Measurements from ENCODE around the gene PHYKPL. TPM values are rescaled to one million over a fixed set of nuclear protein-coding genes. Genes with fewer than 3 reads are reported as not detected.
A peak's percentile ranks its signal among the peaks of the same experiment; 100 is the strongest.

The PHYKPL gene
- total and polyA plus RNA-seq, 9 donors, result 31.8 to 93.3 (median 61.6) TPM

- Histone ChIP-seq H3K36me3 (no peaks in the 10 kb centered on the region), H3K4me1 (ENCODE audit: insufficient read depth) (peaks cover 10% of the 10 kb centered on the region), H3K27ac (peak overlapping the region; percentile 85 to 92), H3K27me3 (no peaks in the 10 kb centered on the region), H3K4me3 (peak overlapping the region; percentile 61), H3K9me3 (no peaks in the 10 kb centered on the region)
- DNase-seq, result peak; percentile 73 to 84 (median 75)
- intact Hi-C loops (cut with DNase I), result no loop called here
- TF ChIP-seq CTCF (IDR thresholded peaks at IDR 0.05), result no peak
- TF ChIP-seq EP300 (IDR thresholded peaks at IDR 0.05), result no peak
- TF ChIP-seq POLR2A (IDR thresholded peaks at IDR 0.05), result no peak
- 1% methylated on average over 79 to 90 of the region's 90 CpGs for WGBS, 3 donors
Observed at GRCh38 chr5:178204935-178205748, 27.5 kb downstream of the PHYKPL start.

GRCh38 chr5:178204182-178204934 is 28.2 kb downstream of the PHYKPL start, which contains the start of gene HNRNPAB:
Gene HNRNPAB, plus strand, starts transcription at chr5:178204533. Its CDS starts 305 bp downstream, at chr5:178204838.
- TF ChIP-seq EP300 (IDR thresholded peaks at IDR 0.05), result no peak
- TF ChIP-seq POLR2A (IDR thresholded peaks at IDR 0.05), result peak; percentile 98
- WGBS, 3 donors, result 0% methylated on average over 60 to 96 of the region's 96 CpGs
- intact Hi-C loops (cut with DNase I), result no loop called here
- DNase-seq, result peak; percentile 93 to 98 (median 96)
- H3K9me3 ChIP-seq, result no peaks in the 10 kb centered on the region
- H3K27ac ChIP-seq, result peak within 1 kb of the TSS; percentile 85 to 92
- peaks cover 10% of the 10 kb centered on the region for H3K4me1 ChIP-seq (ENCODE audit: insufficient read depth)
- H3K36me3 ChIP-seq, result no peaks in the 10 kb centered on the region
- peak within 1 kb of the TSS; percentile 61 for H3K4me3 ChIP-seq
- H3K27me3 ChIP-seq, result no peaks in the 10 kb centered on the region

- H3K27ac ChIP-seq, result no peak overlapping the region
- DNase-seq, result no peak
Observed at GRCh38 chr5:178203670-178204181, 28.9 kb downstream of the PHYKPL start.

GRCh38 chr5:178202541-178202940 is 30.1 kb downstream of the PHYKPL start:
- no peaks in the 10 kb centered on the region for H3K27me3 ChIP-seq
- H3K4me1 ChIP-seq (ENCODE audit: insufficient read depth), result peaks cover 8% of the 10 kb centered on the region
- no peak for DNase-seq
- H3K27ac ChIP-seq, result no peak overlapping the region
- WGBS, 3 donors, result 92 to 95% (median 94%) methylated on average over 10 of the region's 10 CpGs
- no peaks in the 10 kb centered on the region for H3K9me3 ChIP-seq
- TF ChIP-seq POLR2A (IDR thresholded peaks at IDR 0.05) (no peak), CTCF (IDR thresholded peaks at IDR 0.05) (no peak), EP300 (IDR thresholded peaks at IDR 0.05) (no peak)
- no peak overlapping the region for H3K4me3 ChIP-seq
- no peaks in the 10 kb centered on the region for H3K36me3 ChIP-seq
- intact Hi-C loops (cut with DNase I), result no loop called here

More at GRCh38 chr5:178203670-178204181, 28.9 kb downstream of the PHYKPL start:
- WGBS, 3 donors, result 16 to 32% (median 23%) methylated on average over 30 of the region's 30 CpGs
- Histone ChIP-seq H3K36me3 (no peaks in the 10 kb centered on the region), H3K4me1 (ENCODE audit: insufficient read depth) (peaks cover 10% of the 10 kb centered on the region), H3K9me3 (no peaks in the 10 kb centered on the region), H3K4me3 (peak overlapping the region; percentile 61), H3K27me3 (no peaks in the 10 kb centered on the region)
- no peak for TF ChIP-seq EP300 (IDR thresholded peaks at IDR 0.05)
- no peak for TF ChIP-seq CTCF (IDR thresholded peaks at IDR 0.05)
- TF ChIP-seq POLR2A (IDR thresholded peaks at IDR 0.05), result no peak
- intact Hi-C loops (cut with DNase I), result no loop called here
